ENCODE data around the gene CEACAM1.
"Not testable (repeated sequence)": the region's sequence is repeated elsewhere in the genome, so short reads cannot be mapped to it uniquely, and the experiment has no call there.

The CEACAM1 gene

DNA sequence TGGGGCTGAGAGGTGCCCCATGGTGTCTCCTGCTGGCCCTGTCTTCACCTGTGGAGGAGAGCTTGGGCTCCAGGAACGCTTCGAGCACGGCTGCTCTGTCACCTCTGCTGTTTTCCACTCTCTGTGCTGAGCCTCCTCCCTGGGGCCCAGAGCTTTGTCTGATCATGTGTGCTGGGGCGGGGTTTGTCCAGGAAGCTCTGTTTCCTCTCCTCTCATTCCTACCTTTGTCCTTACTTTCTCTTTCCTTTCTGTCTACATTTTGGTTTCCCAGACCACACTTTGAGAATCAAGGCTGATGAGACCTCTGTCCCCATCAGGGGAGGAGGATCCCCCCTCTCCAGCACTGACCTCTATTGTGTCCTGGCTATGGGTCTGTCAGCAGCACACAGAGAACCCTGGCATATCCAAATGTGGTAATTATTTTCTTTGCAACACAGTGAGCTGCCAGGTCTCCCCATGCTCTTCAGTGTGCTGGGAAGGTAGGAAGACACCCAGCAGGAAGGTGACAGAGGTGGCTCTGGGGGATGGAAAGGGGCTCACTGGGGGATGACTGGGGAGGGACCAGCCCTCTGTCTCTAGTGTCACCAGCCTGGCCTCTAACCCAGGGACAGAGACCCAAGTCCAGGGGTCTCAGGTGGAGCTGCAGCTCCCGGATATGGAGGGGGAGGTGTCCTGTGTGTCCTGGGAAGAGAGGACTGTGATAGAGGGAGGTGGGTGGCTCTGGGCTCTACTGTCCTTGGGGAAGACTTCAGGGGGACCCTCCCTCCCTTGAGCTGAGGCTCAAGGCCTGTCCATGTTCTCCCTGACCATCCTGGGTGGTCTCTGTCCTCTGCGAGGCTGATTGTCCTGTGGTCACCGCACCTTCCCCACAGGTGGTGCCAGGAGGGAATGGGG lies at the start of gene CEACAM1:
Gene CEACAM1, minus strand, starts transcription at position 128 of the 894 bp plus-strand sequence. Its CDS starts 107 bp downstream, at position 21.
- DNase-seq, result no peak

DNA sequence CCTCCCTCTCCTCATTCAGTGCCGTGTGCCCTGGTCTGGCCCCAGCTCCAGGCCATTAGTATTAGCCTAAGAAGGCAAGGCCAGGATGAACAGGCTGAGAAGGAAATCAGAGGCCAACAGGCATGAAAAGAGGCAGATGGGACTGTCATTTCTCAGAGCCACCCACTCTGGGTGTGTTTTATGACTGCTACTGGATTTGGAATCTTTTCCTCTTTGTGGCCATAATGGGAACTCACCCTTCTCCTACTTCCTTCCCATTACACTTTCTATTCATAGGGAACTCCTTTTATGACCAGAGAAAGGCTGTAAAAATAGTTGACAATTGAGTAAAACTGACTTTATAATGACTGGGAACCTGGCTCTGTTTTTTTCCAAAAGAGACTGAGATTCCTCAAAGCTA lies 48.7 kb upstream of the CEACAM1 start:
- no peak for DNase-seq

DNA sequence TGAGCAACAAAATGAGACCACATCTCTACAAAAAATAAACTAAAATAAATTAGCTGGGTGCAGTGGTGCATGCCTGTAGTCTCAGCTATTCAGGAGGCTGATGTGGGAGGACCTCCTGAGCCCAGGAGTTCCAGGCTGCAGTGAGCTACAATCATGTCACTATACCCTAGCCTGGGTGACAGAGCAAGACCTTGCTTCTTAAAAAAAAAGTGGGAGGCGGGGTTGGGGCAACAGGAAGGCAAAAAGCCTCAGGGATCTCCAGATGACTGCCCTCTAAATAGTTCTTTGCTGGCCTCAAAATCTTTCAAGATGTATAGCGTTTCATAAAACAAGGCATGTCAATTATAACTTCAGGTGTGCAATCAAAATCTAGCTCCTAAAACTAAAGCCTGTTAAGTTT lies 48.0 kb upstream of the CEACAM1 start:
- DNase-seq, result no peak

DNA sequence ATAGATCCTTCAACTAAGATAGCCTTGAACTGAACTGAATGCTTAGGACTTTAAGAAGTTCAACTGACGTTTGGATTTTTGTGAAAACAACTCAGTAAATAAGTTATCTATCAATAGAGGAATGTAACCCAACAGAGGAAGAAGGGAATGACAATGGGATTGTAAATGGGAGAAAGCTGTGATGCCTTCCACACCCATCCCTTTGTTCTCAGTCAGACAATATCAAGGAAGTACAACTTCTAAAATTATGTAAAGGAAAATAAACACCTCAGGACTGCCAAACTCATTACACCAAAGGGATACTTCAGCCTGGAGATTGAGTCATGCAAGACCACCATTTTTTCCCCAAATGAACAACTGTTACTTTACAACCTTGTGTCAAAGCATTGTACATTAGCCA lies 45.4 kb upstream of the CEACAM1 start:
- DNase-seq, result no peak

DNA sequence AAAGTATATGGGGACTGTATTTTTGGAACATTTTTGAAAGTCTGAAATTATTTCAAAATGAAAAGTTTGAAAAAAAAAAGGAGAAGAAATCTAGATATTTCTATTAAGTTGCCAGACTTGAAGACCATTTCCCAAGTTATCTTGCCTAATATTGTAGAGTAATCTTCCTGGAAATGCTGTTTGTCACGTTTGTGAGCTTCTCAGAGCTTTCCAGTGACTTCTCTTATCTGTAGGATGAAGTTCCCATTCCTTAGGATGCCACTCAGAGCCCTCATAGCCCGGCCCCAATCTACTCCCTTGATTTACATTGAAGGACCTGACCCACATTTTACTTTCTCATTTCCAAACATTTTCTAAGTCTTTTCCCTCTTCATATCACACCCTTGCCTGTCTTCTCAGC lies 42.8 kb upstream of the CEACAM1 start:
- DNase-seq, result no peak

DNA sequence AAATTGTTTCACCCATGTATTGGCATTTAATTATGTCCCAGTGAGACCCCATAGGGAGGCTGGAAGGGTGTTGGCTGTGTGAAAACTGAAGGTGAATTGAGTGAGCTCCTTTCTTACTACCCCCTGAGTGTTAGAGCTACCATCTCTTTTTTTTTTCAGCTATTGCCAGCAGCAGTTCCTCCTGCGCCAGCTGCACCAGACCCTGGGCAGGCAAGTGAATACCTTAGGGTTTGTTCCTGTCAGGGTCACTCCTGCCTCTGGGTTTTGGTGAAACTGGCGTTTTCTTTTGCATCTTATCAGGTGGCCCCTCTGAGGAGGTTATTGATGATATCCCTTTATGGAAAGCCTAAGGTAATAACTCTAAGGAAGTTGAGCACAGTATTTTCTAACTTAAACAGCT lies 40.9 kb upstream of the CEACAM1 start:
- no peak for DNase-seq

DNA sequence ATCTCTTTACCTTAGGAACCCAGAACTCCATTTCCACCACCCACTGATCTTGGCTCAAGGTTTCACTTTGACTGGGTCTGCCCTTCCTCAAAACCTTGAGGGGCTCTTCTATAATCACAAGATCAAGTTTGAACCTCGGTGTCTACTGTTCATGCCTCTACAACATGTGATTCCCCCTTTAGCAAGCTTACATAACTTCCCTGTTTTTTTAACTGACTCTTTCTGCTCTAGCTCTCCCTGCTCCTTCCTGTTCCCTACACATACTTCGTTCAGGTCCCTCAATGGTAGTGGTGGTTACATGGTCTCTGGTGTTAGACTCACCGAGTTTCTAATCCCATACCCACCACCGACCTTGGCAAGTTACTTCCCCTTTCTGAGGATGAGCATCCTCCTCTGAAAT lies 39.7 kb upstream of the CEACAM1 start:
- peak; percentile 25 for DNase-seq

DNA sequence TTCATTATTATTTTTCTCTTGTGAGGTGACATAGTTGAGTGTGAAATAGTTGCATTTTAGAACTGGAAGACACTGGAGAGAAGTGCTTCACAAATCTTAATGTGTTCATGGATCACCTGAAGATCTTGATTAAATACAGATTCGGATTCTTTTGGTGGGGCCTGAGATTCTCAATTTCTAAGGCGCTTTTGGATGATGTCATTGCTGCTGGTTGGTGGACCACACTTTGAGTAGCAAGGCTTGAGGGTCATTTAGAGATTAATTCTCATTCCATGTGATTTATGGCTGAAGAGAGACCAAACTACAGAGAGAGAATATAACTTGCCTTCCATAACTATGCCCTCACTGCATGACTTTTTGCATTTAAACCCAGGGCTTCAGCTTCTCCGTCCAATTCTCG lies 39.3 kb upstream of the CEACAM1 start:
- DNase-seq, result no peak

DNA sequence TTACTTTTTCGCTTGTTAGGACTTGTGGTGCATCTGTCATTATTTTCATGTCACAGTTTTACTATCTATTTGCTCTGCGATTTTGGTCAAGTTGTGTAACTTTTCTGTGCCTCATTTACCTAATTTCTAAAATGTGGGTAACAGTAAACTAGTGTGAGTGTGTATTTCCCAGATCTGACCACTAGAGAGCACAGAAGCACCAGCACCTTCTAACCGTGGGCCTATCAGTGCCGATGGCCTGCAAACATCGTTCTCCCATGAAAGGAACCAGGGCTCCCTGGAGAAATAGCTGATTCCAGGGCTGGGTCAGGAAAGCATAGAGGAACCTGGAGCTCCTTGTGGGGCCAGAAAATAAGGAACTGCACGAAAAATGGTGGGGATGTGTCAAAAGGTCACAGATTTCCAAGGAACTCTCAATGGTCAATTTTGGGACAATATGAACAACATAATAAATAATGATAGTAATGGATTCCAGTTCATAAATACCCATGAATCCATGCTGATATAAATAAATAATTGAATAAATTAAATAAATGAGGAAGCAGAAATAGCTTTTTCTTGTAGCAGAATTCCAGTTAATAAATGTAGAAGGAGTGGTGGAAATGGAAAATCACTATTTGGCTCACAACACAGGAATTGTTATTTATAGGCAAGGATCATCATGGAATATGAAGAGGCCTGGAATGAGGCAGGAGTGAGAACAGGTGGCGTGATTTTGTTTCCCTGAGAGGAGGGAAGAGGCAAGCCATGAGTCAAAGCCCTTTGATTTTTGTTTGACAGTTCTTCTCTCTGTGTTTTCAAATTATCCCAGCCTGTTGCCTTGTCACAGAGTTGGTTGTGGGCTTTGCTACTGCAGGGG lies 35.3 kb upstream of the CEACAM1 start:
- peak; percentile 10 for DNase-seq

DNA sequence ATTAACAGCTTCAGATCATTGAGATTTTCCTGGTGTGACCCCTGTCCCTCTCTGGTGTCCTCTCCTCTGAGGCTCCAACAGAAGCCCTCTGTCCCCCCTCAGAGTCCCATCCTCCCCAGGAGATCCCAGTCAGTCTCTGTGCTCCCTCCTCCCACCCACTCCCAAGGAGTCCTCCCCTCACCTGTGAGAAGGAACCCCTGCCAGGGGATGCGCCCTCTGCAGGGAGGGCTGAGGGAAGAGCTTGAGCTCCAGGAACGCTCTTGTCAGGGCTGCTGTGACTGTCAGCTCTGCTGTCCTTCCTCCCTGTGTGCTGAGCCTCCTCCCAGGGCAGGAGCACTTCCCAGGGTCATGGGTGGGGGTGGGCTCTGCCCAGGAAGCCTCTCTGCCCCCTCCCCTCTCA lies 33.2 kb upstream of the CEACAM1 start:
- DNase-seq, result no peak

DNA sequence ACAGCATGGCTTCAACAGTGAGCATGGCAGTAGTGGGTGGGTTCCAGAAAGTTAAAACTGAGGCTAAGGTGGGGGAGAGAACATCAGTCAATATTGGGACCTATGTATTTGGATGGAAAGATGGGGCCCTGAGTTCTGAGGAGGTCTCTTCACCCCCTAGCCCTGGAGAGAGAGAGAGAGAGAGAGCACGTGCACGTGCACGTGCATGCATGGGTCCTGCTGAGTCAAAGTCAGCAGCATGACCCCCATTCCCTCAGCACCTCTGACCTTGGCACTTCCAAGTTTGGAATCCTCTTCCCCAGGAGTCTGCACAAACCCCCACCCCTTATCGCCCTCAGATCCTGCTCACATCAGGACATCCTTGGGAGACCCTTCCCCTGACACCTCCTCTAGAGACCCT lies 32.5 kb upstream of the CEACAM1 start:
- DNase-seq, result no peak

DNA sequence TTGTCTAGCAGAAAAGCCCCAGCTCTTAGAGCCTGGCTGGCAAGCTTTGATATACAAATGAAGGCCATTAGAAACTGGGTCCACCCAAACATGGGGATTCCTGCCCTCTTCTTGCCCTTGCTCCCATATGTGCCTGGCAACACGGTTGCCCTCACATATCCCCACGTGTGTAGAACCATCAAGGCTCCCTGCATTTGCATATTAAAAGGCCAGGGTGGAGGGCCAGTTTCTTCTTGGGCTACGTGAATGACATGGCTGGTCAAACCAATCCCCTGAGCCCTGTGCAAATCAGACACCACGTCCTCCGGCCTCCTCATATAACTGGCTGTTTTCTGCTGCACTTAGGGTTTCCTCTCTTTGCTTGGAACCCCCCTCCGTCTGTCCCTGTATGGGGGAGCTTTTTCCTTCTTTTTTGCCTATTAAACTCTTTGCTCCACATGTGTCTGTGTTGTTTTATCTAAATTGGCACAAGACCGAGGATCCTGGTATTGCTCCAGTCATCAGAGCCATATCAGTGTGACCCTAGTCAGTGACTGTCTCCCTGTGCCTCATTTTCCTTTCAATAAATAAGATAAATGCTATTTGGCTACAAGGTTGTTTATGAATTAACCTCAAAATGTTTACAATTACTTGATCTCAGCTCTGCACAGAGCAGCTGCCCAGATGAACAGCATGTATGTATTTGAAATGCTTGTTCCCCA lies 30.3 kb upstream of the CEACAM1 start:
- DNase-seq, result no peak

DNA sequence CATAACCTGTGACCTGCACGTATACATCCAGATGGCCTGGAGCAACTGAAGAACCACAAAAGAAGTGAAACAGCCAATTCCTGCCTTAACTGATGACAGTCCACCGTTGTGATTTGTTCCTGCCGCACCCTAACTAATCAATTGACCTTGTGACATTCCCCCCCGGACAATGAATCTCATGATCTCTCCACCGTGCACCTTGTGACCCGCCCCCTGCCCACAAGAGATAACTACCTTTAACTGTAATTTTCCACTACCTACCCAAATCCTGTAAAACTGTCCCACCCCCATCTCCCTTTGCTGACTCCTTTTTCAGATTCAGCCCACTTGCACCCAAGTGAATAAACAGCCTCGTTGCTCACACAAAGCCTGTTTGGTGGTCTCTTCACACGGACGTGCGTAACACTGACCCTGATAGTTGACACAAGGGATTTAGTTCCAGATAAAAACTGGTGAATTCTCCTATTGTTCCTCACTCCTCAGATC lies 29.1 kb upstream of the CEACAM1 start:
- not testable (repeated sequence) for DNase-seq

DNA sequence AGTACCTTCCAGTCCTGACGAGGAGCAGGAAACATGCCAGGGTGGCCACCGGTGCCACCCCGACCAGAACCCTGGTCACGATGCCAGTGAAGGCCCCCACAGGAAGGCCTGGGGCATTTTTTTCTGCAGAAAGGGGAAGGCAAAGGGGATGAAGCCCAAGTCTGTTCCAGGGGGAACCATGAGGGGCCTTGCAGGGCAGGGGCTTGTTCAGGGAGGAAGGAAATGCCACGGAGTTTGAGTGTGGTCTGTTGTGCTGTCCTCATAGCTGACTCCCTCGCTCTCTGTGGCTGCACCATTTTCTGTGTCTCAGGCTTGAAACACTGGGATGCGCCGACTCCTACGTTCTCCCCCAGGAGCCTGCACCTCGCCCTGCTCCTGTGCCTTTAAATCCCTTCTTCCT lies 27.5 kb upstream of the CEACAM1 start:
- no peak for DNase-seq

DNA sequence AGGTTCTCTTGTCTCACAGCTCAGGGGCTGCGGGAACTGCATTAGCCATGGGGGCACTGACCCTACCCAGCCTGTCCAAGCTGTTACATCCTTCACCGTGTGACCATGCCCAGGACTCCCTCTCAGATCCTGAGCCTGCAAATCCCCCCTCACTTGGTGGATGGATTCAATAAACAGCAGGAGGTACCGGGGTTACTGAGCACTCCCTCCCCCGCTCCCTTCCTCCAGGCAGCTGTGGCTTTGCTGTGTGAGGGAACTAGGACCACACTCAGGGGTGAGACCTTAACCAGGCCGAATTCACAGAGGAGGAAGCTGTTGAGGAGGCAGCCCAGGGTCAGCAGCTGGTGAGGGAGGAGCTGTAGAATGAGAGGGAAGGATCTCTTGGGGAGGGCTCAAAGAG lies 27.0 kb upstream of the CEACAM1 start:
- peak; percentile 28 for DNase-seq

DNA sequence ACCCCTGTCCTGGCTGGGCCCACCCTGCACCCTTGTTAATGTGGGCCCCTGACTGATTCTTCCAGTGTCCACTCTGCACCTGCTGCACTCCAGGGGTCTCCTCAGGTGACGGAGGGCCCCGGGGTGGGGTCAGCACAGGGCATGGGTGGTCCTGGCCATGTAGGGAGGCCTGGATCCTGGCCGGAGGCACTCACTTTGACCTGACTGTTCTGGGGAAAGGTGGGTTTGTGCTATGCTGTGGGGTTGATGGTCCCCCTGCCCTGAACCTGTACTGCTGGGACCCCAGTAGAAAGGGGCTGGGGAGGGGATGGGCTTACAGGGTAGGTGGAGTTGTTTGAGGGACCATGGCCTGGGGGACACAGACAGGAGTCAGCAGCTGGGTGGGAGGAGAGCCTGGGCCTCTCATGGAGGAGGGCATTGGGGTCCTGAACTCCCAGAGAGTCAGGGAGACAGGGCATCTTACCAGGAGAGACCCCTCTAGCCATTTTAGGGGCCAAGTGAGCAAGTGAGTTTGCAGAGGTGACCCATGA lies 25.8 kb upstream of the CEACAM1 start:
- no peak for DNase-seq

DNA sequence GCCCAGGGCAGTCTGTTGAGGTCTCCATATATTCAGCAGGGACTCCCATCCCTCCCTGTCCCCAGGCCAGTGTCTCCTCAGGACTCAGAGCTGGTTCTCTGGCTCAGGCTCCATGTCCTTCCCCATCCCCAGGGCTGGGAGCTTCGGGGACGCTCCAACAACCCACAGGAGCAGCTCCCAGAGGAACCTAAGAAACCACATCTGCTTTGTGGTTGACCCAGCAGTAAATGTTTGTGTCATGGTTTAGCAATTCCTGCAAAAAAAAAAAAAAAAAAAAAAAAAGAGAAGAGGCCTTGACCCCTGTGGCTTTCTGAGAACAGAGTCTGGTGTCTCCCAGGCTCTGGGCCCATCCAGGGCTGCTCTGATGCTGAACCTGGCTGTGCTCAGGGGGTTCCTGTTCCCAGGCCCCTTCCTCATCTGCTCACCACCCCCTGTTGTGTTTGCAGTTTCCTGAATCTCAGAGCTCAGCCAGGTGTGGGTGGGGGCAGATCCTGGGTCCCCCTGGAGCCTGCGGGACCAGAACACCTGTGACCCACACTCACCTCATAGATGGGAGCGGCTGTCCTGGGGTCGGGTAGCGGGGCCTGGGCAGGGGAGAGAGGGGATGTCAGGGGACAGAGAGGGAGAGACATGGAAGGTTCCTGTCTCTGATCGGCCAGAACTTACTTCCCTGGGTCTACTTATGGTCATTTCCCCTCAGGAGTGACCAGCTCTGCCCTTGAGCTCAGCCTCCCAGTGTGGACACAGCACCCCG lies 25.2 kb upstream of the CEACAM1 start:
- DNase-seq, result peak; percentile 53

DNA sequence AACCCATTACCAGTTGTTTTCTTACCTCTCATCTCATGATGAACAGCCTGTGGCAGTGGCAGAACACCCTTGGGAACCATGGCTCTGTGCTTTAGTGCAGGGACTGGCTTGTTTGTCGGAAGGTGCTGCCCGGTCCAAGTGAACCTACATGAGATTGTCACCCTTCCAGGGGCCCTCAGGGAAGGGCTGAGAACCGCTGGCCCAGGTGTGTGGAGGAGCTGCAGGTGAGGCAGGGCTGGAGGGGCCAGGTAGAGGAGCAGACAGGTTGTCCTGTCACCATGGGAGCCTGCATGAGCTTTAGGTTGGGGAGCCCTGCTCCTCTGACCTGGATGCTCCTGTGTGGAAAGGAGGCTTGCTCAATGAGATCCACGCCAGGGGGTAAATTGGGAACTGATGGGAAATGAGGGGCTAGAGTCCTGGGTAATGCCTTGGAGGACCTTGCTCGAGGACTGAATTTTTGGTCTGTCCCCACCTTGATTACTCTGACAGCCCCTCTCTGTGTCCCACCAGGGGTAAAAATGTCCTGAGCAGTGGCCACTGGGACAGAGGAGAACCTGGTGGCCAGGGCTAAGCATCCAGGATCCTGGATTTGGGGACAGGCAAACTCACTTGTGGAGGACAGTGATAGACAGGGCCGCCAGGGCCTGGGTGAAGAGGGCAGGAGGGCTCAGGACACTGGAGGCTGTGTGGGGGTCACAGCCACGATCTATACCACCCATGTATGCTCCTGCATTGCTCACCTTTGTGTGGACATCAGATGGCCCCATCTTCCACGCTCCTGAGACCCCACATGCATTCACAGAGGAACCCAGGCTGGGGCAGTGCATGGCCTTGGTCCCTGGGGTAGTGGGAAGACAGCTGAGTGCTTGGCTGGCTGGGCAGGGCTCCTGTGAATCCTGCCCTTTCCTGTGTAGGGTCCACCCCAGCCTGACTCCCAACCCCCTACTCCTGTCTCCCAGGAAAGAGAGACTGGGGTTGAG lies 24.1 kb upstream of the CEACAM1 start:
- no peak for DNase-seq

DNA sequence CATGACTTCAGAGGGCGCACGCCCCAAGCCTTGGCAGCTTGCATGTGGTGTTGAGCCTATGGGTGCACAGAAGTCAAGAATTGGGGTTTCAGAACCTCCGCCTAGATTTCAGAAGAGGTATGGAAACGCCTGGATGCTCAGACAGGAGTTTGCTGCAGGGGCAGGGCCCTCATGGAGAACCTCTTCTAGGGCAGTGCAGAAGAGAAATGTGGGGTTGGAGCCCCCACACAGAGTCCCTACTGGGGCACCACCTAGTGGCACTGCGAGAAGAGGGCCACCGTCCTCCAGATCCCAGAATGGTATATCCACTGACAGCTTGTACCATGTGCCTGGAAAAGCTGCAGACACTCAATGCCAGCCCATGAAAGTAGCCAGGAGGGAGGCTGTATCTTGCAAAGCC lies 22.2 kb upstream of the CEACAM1 start:
- not testable (repeated sequence) for DNase-seq

DNA sequence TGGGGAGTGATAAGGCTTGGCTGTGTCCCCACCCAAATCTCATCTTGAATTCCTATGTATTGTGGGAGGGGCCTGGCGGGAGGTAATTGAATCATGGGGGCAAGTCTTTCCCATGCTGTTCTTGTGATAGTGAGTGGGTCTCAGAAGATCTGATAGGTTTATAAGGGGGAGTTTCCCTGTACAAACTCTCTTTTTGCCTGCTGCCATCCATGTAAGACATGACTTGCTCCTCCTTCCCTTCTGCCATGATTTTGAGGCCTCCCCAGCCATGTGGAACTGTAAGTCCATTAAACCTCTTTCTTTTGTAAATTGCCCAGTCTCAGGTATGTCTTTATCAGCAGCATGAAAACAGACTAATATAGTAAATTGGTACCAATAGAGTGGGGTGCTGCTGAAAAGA lies 20.8 kb upstream of the CEACAM1 start:
- DNase-seq, result not testable (repeated sequence)

DNA sequence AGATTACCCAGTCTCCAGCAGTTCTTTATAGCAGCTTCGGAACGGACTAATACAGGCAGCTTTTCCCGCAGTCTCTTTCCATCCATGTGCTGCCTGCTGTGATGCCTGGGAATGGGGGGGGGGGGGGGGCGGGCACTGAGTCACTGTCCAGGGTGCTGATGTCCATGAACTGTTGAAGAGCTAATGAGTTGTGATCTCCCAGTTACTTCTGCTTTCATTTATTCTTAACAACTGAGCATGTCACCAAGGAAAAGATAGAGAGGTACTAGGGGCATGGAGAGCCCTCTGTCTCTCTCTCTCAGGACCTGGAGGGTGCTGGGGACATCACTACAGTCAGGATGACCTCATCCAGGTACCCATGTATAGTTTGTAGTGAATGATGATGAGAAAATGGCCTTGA lies 20.3 kb upstream of the CEACAM1 start:
- no peak for DNase-seq
